Neuronal stem cell (in vitro differentiated cells): Measurements from ENCODE around the gene KIF26A.

ENCODE experiments used
- DNase-seq: peaks from one replicate; pipeline ENCODE4 v3.0.0-alpha.2; 2013; ENCODE audit warnings: low spot score
- H2AFZ ChIP-seq: one replicate; pipeline ENCODE4 v1.6.1; 2013; ENCODE audit warnings: mild to moderate bottlenecking, low read length, inconsistent platforms
- H2AK5ac ChIP-seq: 2 replicates; pipeline ENCODE4 v1.6.1; 2013; ENCODE audit warnings: low read depth, mild to moderate bottlenecking, inconsistent platforms, low read length, moderate library complexity, mixed read lengths
- H2BK120ac ChIP-seq: 2 replicates; pipeline ENCODE4 v1.6.1; 2013; ENCODE audit warnings: low read depth, mild to moderate bottlenecking, inconsistent platforms, low read length, moderate library complexity, mixed read lengths
- H2BK12ac ChIP-seq: one replicate; pipeline ENCODE4 v1.6.1; 2013; ENCODE audit warnings: low read length, inconsistent platforms
- H2BK15ac ChIP-seq: 2 replicates; pipeline ENCODE4 v1.6.1; 2013; ENCODE audit warnings: mild to moderate bottlenecking, low read length, inconsistent platforms, mixed read lengths
- H2BK5ac ChIP-seq: one replicate; pipeline ENCODE4 v1.6.1; 2013; ENCODE audit warnings: inconsistent platforms, mild to moderate bottlenecking, low read length, moderate library complexity
- H3K14ac ChIP-seq: one replicate; pipeline ENCODE4 v1.6.1; 2013; ENCODE audit warnings: low read length, inconsistent platforms
- H3K18ac ChIP-seq: 2 replicates; pipeline ENCODE4 v1.6.1; 2013; ENCODE audit warnings: low read length, inconsistent platforms
- H3K23ac ChIP-seq: 2 replicates; pipeline ENCODE4 v1.6.1; 2013; ENCODE audit warnings: low read depth, mild to moderate bottlenecking, mixed read lengths, low read length, inconsistent platforms; ENCODE audit not compliant: poor library complexity
- H3K27ac ChIP-seq: replicated peaks from 3 replicates; pipeline ENCODE4 v1.5.1; 2013; ENCODE audit warnings: low read length, inconsistent platforms
- H3K27me3 ChIP-seq, 3 experiments: 2 replicates each; pipeline ENCODE4 v1.6.1; 2013; ENCODE audit warnings: low read length in 3 of 3, mild to moderate bottlenecking in 2 of 3, inconsistent platforms in 1 of 3, low read depth in 1 of 3, mixed read lengths in 1 of 3, moderate library complexity in 1 of 3; ENCODE audit not compliant: control insufficient read depth in 3 of 3, insufficient read depth in 3 of 3
- H3K36me3 ChIP-seq, 2 donors: replicated peaks in 1 of 2; 2 replicates each; pipeline ENCODE4 v1.6.1; 2013; ENCODE audit warnings: low read length in 2 of 2; ENCODE audit not compliant: control insufficient read depth in 2 of 2, insufficient read depth in 2 of 2
- H3K4ac ChIP-seq: 2 replicates; pipeline ENCODE4 v1.6.1; 2013; ENCODE audit warnings: inconsistent platforms, mild to moderate bottlenecking, low read length, moderate library complexity
- H3K4me1 ChIP-seq, 2 donors: 1 replicate in 1 of 2; 2 replicates in 1 of 2; pipeline ENCODE4 v1.6.1; 2013; ENCODE audit warnings: low read length in 2 of 2, low read depth in 1 of 2; ENCODE audit not compliant: control insufficient read depth in 2 of 2, insufficient read depth in 1 of 2
- H3K4me2 ChIP-seq: one replicate; pipeline ENCODE4 v1.6.1; 2013; ENCODE audit warnings: mild to moderate bottlenecking, low read length, inconsistent platforms; ENCODE audit not compliant: insufficient read depth, poor library complexity, severe bottlenecking
- H3K4me3 ChIP-seq, 2 donors: 2 replicates each; pipeline ENCODE4 v1.5.1; 2013; ENCODE audit warnings: low read length in 2 of 2, mild to moderate bottlenecking in 2 of 2, inconsistent platforms in 1 of 2, moderate library complexity in 1 of 2
- H3K79me1 ChIP-seq: one replicate; pipeline ENCODE4 v1.6.1; 2013; ENCODE audit warnings: low read depth, mild to moderate bottlenecking, inconsistent platforms, low read length, moderate library complexity
- H3K9ac ChIP-seq: one replicate; pipeline ENCODE4 v1.6.1; 2013; ENCODE audit warnings: mild to moderate bottlenecking, low read depth, low read length, inconsistent platforms; ENCODE audit not compliant: poor library complexity
- H3K9me3 ChIP-seq, 2 donors: replicated peaks in 1 of 2; 2 replicates each; pipeline versions ENCODE3 to v1.6.1; 2013; ENCODE audit warnings: low read length in 2 of 2, mild to moderate bottlenecking in 2 of 2, inconsistent platforms in 1 of 2, low read depth in 1 of 2, mixed read lengths in 1 of 2, moderate library complexity in 1 of 2; ENCODE audit not compliant: control insufficient read depth in 2 of 2, insufficient read depth in 1 of 2
- H4K8ac ChIP-seq: one replicate; pipeline ENCODE4 v1.6.1; 2013; ENCODE audit warnings: low read depth, mild to moderate bottlenecking, inconsistent platforms, low read length, moderate library complexity
- H4K91ac ChIP-seq: one replicate; pipeline ENCODE4 v1.6.1; 2013; ENCODE audit warnings: low read length, low read depth, mild to moderate bottlenecking, inconsistent platforms; ENCODE audit not compliant: poor library complexity
- WGBS, 2 donors: extraction: QIAGEN DNeasy Blood & Tissue Kit; methylation state at CpG; one replicate each; pipeline ENCODE4 v1.1.7; 2013; ENCODE audit warnings: missing lambda C conversion rate in 2 of 2, mixed read lengths in 1 of 2; ENCODE audit not compliant: insufficient read length in 2 of 2, insufficient replicate concordance in 1 of 2; ENCODE audit errors: extremely low coverage in 2 of 2; 5-methylcytosine and 5-hydroxymethylcytosine counted together

Gene KIF26A

GRCh38 chr14:104209985-104210816, 71.8 kb downstream of the KIF26A start:
- H2BK120ac ChIP-seq = peak overlapping the region; percentile 63
- H3K23ac ChIP-seq = no peak overlapping the region
- no peak for DNase-seq
- no peak overlapping the region for H2AFZ ChIP-seq
- no peak overlapping the region for H4K8ac ChIP-seq
- H3K14ac ChIP-seq = no peak overlapping the region
- peak overlapping the region; percentile 78 for H3K18ac ChIP-seq
- H4K91ac ChIP-seq = no peak overlapping the region
- H3K36me3 ChIP-seq = no peaks in the 10 kb centered on the region
- peak overlapping the region; percentile 97 for H2AK5ac ChIP-seq
- peak overlapping the region; percentile 21 for H2BK15ac ChIP-seq
- H3K9me3 ChIP-seq = peaks cover 0 to 2% of the 10 kb centered on the region in 2 donors
- H2BK12ac ChIP-seq = peak overlapping the region; percentile 73
- H3K9ac ChIP-seq = no peak overlapping the region
- peak overlapping the region; percentile 66 for H3K4ac ChIP-seq
- peaks cover 9 to 11% of the 10 kb centered on the region in 2 donors for H3K4me1 ChIP-seq
- no peak overlapping the region for H3K27ac ChIP-seq
- H3K4me2 ChIP-seq = no peak overlapping the region
- H3K4me3 ChIP-seq = no peak overlapping the region
- peaks cover 0 to 23% (median 0%) of the 10 kb centered on the region in 3 experiments for H3K27me3 ChIP-seq
- no peaks in the 10 kb centered on the region for H3K79me1 ChIP-seq
- H2BK5ac ChIP-seq = no peak overlapping the region
- no CpG with 5 or more reads among the region's 21 CpGs for WGBS, 2 donors

- peaks cover 8 to 11% of the 10 kb centered on the region in 2 donors for H3K4me1 ChIP-seq
- DNase-seq = no peak
- WGBS, 2 donors = no CpG with 5 or more reads among the region's 11 CpGs
- H3K23ac ChIP-seq = no peak overlapping the region
- peaks cover 0 to 27% (median 0%) of the 10 kb centered on the region in 3 experiments for H3K27me3 ChIP-seq
- no peak overlapping the region for H3K14ac ChIP-seq
- no peak overlapping the region for H4K91ac ChIP-seq
- no peak overlapping the region for H3K27ac ChIP-seq
- H2BK5ac ChIP-seq = peak overlapping the region; percentile 35
- H4K8ac ChIP-seq = no peak overlapping the region
- H3K4me3 ChIP-seq = no peak overlapping the region
- H3K9ac ChIP-seq = no peak overlapping the region
- H2AFZ ChIP-seq = no peak overlapping the region
- no peaks in the 10 kb centered on the region for H3K36me3 ChIP-seq
- H2BK15ac ChIP-seq = peak overlapping the region; percentile 21
- no peaks in the 10 kb centered on the region for H3K9me3 ChIP-seq
- H3K4me2 ChIP-seq = no peak overlapping the region
- H2BK120ac ChIP-seq = no peak overlapping the region
- H2AK5ac ChIP-seq = peak overlapping the region; percentile 79
- no peak overlapping the region for H2BK12ac ChIP-seq
- peak overlapping the region; percentile 64 for H3K18ac ChIP-seq
- no peaks in the 10 kb centered on the region for H3K79me1 ChIP-seq
- H3K4ac ChIP-seq = no peak overlapping the region
Measured at GRCh38 chr14:104210817-104211195, 72.4 kb downstream of the KIF26A start.

- H2BK5ac ChIP-seq = peak overlapping the region; percentile 35
- no peak overlapping the region for H2AFZ ChIP-seq
- H2BK120ac ChIP-seq = no peak overlapping the region
- no peaks in the 10 kb centered on the region for H3K9me3 ChIP-seq
- no peaks in the 10 kb centered on the region for H3K36me3 ChIP-seq
- DNase-seq = no peak
- H3K27me3 ChIP-seq = peaks cover 0 to 24% (median 0%) of the 10 kb centered on the region in 3 experiments
- no peak overlapping the region for H3K14ac ChIP-seq
- H2AK5ac ChIP-seq = no peak overlapping the region
- H3K9ac ChIP-seq = no peak overlapping the region
- no peaks in the 10 kb centered on the region for H3K79me1 ChIP-seq
- no CpG with 5 or more reads among the region's 13 CpGs for WGBS, 2 donors
- no peak overlapping the region for H3K27ac ChIP-seq
- no peak overlapping the region for H2BK15ac ChIP-seq
- H3K4me2 ChIP-seq = no peak overlapping the region
- no peak overlapping the region for H3K4ac ChIP-seq
- no peak overlapping the region for H4K8ac ChIP-seq
- H3K18ac ChIP-seq = no peak overlapping the region
- H3K4me1 ChIP-seq = peaks cover 4 to 7% of the 10 kb centered on the region in 2 donors
- H3K4me3 ChIP-seq = no peak overlapping the region
- no peak overlapping the region for H3K23ac ChIP-seq
- no peak overlapping the region for H2BK12ac ChIP-seq
- H4K91ac ChIP-seq = no peak overlapping the region
Measured at GRCh38 chr14:104211215-104211614, 72.8 kb downstream of the KIF26A start.

DNA sequence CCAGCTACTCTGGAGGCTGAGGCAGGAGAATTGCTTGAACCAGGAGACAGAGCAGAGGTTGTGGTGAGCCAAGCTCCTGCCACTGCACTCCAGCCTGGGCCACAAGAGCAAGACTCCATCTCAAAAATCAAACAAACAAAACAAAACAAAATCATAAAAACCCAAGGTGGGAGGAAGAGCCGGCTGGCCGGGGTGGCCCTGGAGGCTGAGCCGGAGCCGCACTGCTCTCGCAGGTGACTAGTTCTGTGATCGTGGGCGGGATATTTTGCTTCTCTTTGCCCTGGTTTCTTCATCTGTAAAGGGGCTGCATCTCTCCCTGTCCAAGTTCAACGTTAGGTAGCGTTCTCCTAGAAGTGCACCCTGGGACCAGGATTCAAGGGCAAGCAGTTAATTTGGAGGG, 73.4 kb downstream of the KIF26A start:
- H4K8ac ChIP-seq = no peak overlapping the region
- H3K4me3 ChIP-seq = no peak overlapping the region
- H3K4ac ChIP-seq = no peak overlapping the region
- no peak overlapping the region for H3K4me2 ChIP-seq
- H3K14ac ChIP-seq = no peak overlapping the region
- peaks cover 0 to 3% of the 10 kb centered on the region in 2 donors for H3K4me1 ChIP-seq
- WGBS, 2 donors = no CpG with 5 or more reads among the region's 9 CpGs
- no peak overlapping the region for H4K91ac ChIP-seq
- H3K27ac ChIP-seq = no peak overlapping the region
- no peak for DNase-seq
- no peak overlapping the region for H2BK5ac ChIP-seq
- no peak overlapping the region for H2AK5ac ChIP-seq
- H2AFZ ChIP-seq = no peak overlapping the region
- H3K23ac ChIP-seq = peak overlapping the region; percentile 29
- H3K79me1 ChIP-seq = no peaks in the 10 kb centered on the region
- H3K9me3 ChIP-seq = no peaks in the 10 kb centered on the region
- H3K36me3 ChIP-seq = no peaks in the 10 kb centered on the region
- no peak overlapping the region for H2BK15ac ChIP-seq
- peak overlapping the region; percentile 23 for H3K18ac ChIP-seq
- no peak overlapping the region for H3K9ac ChIP-seq
- no peak overlapping the region for H2BK12ac ChIP-seq
- H2BK120ac ChIP-seq = no peak overlapping the region
- H3K27me3 ChIP-seq = peaks cover 0 to 20% (median 0%) of the 10 kb centered on the region in 3 experiments
